ENCODE data around the gene IFITM5. TPM values are rescaled to one million over a fixed set of nuclear protein-coding genes. Genes with fewer than 3 reads are reported as not detected.

The IFITM5 gene
- total and polyA plus RNA-seq, 9 donors, result not detected

GRCh38 chr11:293852-294661, 5.3 kb downstream of the IFITM5 start:
- peak in 2 of 5 donors; percentile 21 to 40 for DNase-seq

GRCh38 chr11:293271-293851, 6.0 kb downstream of the IFITM5 start:
- H3K27ac ChIP-seq, result no peak overlapping the region
- no peaks in the 10 kb centered on the region for H3K4me1 ChIP-seq (ENCODE audit: insufficient read depth)
- TF ChIP-seq POLR2A (IDR thresholded peaks at IDR 0.05) (no peak), CTCF (IDR thresholded peaks at IDR 0.05) (no peak), EP300 (IDR thresholded peaks at IDR 0.05) (no peak)
- no peaks in the 10 kb centered on the region for H3K27me3 ChIP-seq
- H3K36me3 ChIP-seq, result no peaks in the 10 kb centered on the region
- intact Hi-C loops (cut with DNase I), result loop anchor here in 2 of 4 donors (5.0 kb wide), 2 partner anchors 74 to 84 kb away; partner anchors contain the start of gene B4GALNT4 (in 1 of the 2)
- WGBS, 3 donors, result 77 to 83% (median 81%) methylated on average over 16 to 18 of the region's 18 CpGs
- no peaks in the 10 kb centered on the region for H3K9me3 ChIP-seq
- H3K4me3 ChIP-seq, result no peak overlapping the region
- DNase-seq, result peak in 2 of 5 donors; percentile 13 to 32

More at GRCh38 chr11:293852-294661, 5.3 kb downstream of the IFITM5 start:
- H3K27ac ChIP-seq, result no peak overlapping the region
- TF ChIP-seq POLR2A (IDR thresholded peaks at IDR 0.05), result no peak
- no peak for TF ChIP-seq EP300 (IDR thresholded peaks at IDR 0.05)
- no peak for TF ChIP-seq CTCF (IDR thresholded peaks at IDR 0.05)
- H3K36me3 ChIP-seq, result no peaks in the 10 kb centered on the region
- no peaks in the 10 kb centered on the region for H3K27me3 ChIP-seq
- no peaks in the 10 kb centered on the region for H3K4me1 ChIP-seq (ENCODE audit: insufficient read depth)
- WGBS, 3 donors, result 80 to 81% (median 80%) methylated on average over 21 to 27 of the region's 27 CpGs
- H3K9me3 ChIP-seq, result no peaks in the 10 kb centered on the region
- intact Hi-C loops (cut with DNase I), result loop anchor here in 2 of 4 donors (5.0 kb wide), 2 partner anchors 73 to 83 kb away; partner anchors contain the start of gene B4GALNT4 (in 1 of the 2)
- no peak overlapping the region for H3K4me3 ChIP-seq

GRCh38 chr11:292211-293121, 6.9 kb downstream of the IFITM5 start:
- intact Hi-C loops (cut with DNase I), result loop anchor here in 2 of 4 donors (5.0 kb wide), 2 partner anchors 75 to 85 kb away; partner anchors contain the start of gene B4GALNT4 (in 1 of the 2)
- no peaks in the 10 kb centered on the region for H3K27me3 ChIP-seq
- WGBS, 3 donors, result 88 to 91% (median 89%) methylated on average over 22 to 29 of the region's 29 CpGs
- DNase-seq, result peak in 2 of 5 donors; percentile 21 to 35
- no peaks in the 10 kb centered on the region for H3K4me1 ChIP-seq (ENCODE audit: insufficient read depth)
- no peak overlapping the region for H3K4me3 ChIP-seq
- no peaks in the 10 kb centered on the region for H3K9me3 ChIP-seq
- H3K36me3 ChIP-seq, result no peaks in the 10 kb centered on the region
- no peak overlapping the region for H3K27ac ChIP-seq
- no peak for TF ChIP-seq EP300 (IDR thresholded peaks at IDR 0.05)
- TF ChIP-seq POLR2A (IDR thresholded peaks at IDR 0.05), result no peak
- TF ChIP-seq CTCF (IDR thresholded peaks at IDR 0.05), result no peak

All from ovary (tissue), 9 donors.